PC-3 (cell line): Measurements from ENCODE around the gene XIRP1. TPM values are rescaled to one million over a fixed set of nuclear protein-coding genes. Genes with fewer than 3 reads are reported as not detected.

Experiments
- ATAC-seq: fragments of 200-7000 bp; cut with Tn5 transposase; 2 replicates; pipeline ENCODE4 v1.9.1; 2020; ENCODE audit warnings: mild to moderate bottlenecking, moderate library complexity
- BruUV-seq: library from RNA; stranded (reverse); fragments of 400-500 nt; replicated peaks from 2 replicates; lab custom pipeline; 2021; lab: Mats Ljungman, UMichigan
- CTCF ChIA-PET: fragments of 300-600 bp; sonication (Branson Sonifier 250); formaldehyde crosslinking; loops from one replicate; lab custom pipeline; 2022; ENCODE audit warnings: antibody characterized with exemption; lab: Charles Lee
- POLR2A ChIA-PET: fragments of 300-600 bp; sonication (Branson Sonifier 250); formaldehyde crosslinking; loops from one replicate; lab custom pipeline; 2022; ENCODE audit warnings: antibody characterized with exemption; ENCODE audit not compliant: unreplicated experiment; lab: Charles Lee
- DNase-seq: peaks from one replicate; pipeline ENCODE4 v3.0.0-alpha.2; 2015
- H2AFZ ChIP-seq: fragments of 300-600 bp; sonication (generic); 2 replicates; pipeline ENCODE4 v1.6.0; 2016; ENCODE audit warnings: antibody characterized with exemption, low read length
- H3F3A ChIP-seq: fragments of 300-600 bp; sonication (generic); one replicate; pipeline ENCODE4 v1.6.0; 2017; ENCODE audit warnings: antibody characterized with exemption, low read length, control low read depth, mild to moderate bottlenecking; ENCODE audit not compliant: unreplicated experiment
- H3K27ac ChIP-seq: fragments of 300-600 bp; sonication (generic); 2 replicates; pipeline ENCODE4 v1.5.1; 2016; ENCODE audit warnings: mild to moderate bottlenecking, low read length
- H3K27me3 ChIP-seq: fragments of 300-600 bp; sonication (generic); 2 replicates; pipeline ENCODE4 v1.6.1; 2016; ENCODE audit warnings: low read length, mixed read lengths
- H3K36me3 ChIP-seq: fragments of 300-600 bp; sonication (generic); 2 replicates; pipeline ENCODE4 v1.6.1; 2016; ENCODE audit warnings: low read depth, mixed run types, low read length, mixed read lengths
- H3K4me1 ChIP-seq: fragments of 300-600 bp; sonication (generic); 2 replicates; pipeline ENCODE4 v1.5.1; 2016; ENCODE audit warnings: low read length; ENCODE audit not compliant: insufficient read depth
- H3K4me2 ChIP-seq: fragments of 300-600 bp; sonication (generic); 2 replicates; pipeline ENCODE4 v1.6.0; 2016; ENCODE audit warnings: low read length
- H3K4me3 ChIP-seq: fragments of 300-600 bp; sonication (generic); 2 replicates; pipeline ENCODE4 v1.5.1; 2016; ENCODE audit warnings: mild to moderate bottlenecking, low read length, mixed read lengths
- H3K79me2 ChIP-seq: fragments of 300-600 bp; sonication (generic); 2 replicates; pipeline ENCODE4 v1.6.1; 2017; ENCODE audit warnings: low read length, mixed read lengths
- H3K9ac ChIP-seq: fragments of 300-600 bp; sonication (generic); 2 replicates; pipeline ENCODE4 v1.6.0; 2016; ENCODE audit warnings: mild to moderate bottlenecking, low read length
- H3K9me2 ChIP-seq: fragments of 300-600 bp; sonication (generic); replicated peaks from 2 replicates; pipeline ENCODE4 v1.6.1; 2016; ENCODE audit warnings: mixed run types, low read length, mixed read lengths
- H3K9me3 ChIP-seq: fragments of 300-600 bp; sonication (generic); 2 replicates; pipeline ENCODE4 v1.6.1; 2016; ENCODE audit warnings: low read length, mixed read lengths
- H4K20me1 ChIP-seq: fragments of 300-600 bp; sonication (generic); 2 replicates; pipeline ENCODE4 v1.6.1; 2016; ENCODE audit warnings: low read length, mixed read lengths
- CTCF ChIP-seq: fragments of 300-600 bp; sonication (generic); conservative IDR thresholded peaks from 2 replicates; pipeline ENCODE4 v1.5.1; 2017; ENCODE audit warnings: antibody characterized with exemption, low read depth, mild to moderate bottlenecking, low read length
- EZH2 ChIP-seq: fragments of 300-600 bp; sonication (generic); IDR thresholded peaks from one replicate; pipeline ENCODE4 v1.6.1; 2017; ENCODE audit warnings: antibody characterized with exemption, mild to moderate bottlenecking, low read length; ENCODE audit not compliant: unreplicated experiment
- EZH2phosphoT487 ChIP-seq: fragments of 300-600 bp; sonication (generic); IDR thresholded peaks from 2 replicates; pipeline ENCODE4 v1.6.1; 2018; ENCODE audit warnings: mild to moderate bottlenecking, antibody characterized with exemption, low read length, borderline replicate concordance
- intact Hi-C: fragments of 100-400 bp; cut with micrococcal nuclease; formaldehyde crosslinking; loops from 2 replicates; pipeline ENCODE4 v1.9.0; 2023
- total RNA-seq: library from RNA; depleted of rRNA; stranded (reverse); fragments of >200 nt; gene quantifications from 2 replicates; pipeline ENCODE4 v1.2.3, GENCODE V29; 2014

Gene XIRP1
- total RNA-seq, 1 experiment from 2014 or later = not detected

GRCh38 chr3:39185326-39185958, 7.0 kb downstream of the XIRP1 start:
- Histone ChIP-seq H3K4me3 (no peak overlapping the region), H3K9me2 (no peaks in the 10 kb centered on the region), H3F3A (no peaks in the 10 kb centered on the region), H3K27me3 (no peaks in the 10 kb centered on the region), H3K27ac (no peak overlapping the region), H2AFZ (no peak overlapping the region), H3K9ac (no peak overlapping the region), H4K20me1 (no peaks in the 10 kb centered on the region), H3K4me2 (no peak overlapping the region), H3K36me3 (no peaks in the 10 kb centered on the region), H3K4me1 (peaks cover 6% of the 10 kb centered on the region), H3K79me2 (no peaks in the 10 kb centered on the region), H3K9me3 (no peaks in the 10 kb centered on the region)
- DNase-seq (no peak), ATAC-seq (no peak)
- intact Hi-C loops = no loop called here
- no TSS peak for BruUV-seq
- ChIA-PET POLR2A (no interaction called here), CTCF (no interaction called here)
- TF ChIP-seq EZH2 (no peak), EZH2phosphoT487 (no peak), CTCF (no peak)

DNA sequence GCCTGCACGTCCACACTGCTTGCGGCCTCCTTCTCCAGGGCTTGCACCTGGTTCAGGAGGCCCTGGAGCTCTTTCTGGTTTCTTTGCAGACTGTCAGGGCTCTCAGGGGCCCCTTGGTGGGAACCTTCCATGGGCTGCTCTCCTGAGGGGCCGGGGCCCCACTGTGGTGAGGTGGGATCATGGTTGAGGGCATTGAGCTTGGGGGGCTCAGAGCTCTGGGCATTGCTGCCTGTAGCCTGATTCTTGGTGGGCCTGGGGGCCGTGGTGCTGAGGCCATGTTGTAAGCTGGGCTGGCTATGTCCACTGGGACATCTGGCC, 7.5 kb downstream of the XIRP1 start:
- H3K27ac ChIP-seq = no peak overlapping the region
- H3K4me3 ChIP-seq = no peak overlapping the region
- BruUV-seq = no TSS peak
- no peaks in the 10 kb centered on the region for H3K9me3 ChIP-seq
- no peaks in the 10 kb centered on the region for H4K20me1 ChIP-seq
- no peaks in the 10 kb centered on the region for H3K9me2 ChIP-seq
- CTCF ChIA-PET = no interaction called here
- H3K36me3 ChIP-seq = no peaks in the 10 kb centered on the region
- no peak overlapping the region for H3K9ac ChIP-seq
- TF ChIP-seq EZH2 (no peak), EZH2phosphoT487 (no peak), CTCF (no peak)
- no peaks in the 10 kb centered on the region for H3F3A ChIP-seq
- H3K79me2 ChIP-seq = no peaks in the 10 kb centered on the region
- intact Hi-C loops = no loop called here
- no peak overlapping the region for H3K4me2 ChIP-seq
- H3K27me3 ChIP-seq = no peaks in the 10 kb centered on the region
- peaks cover 11% of the 10 kb centered on the region for H3K4me1 ChIP-seq
- POLR2A ChIA-PET = no interaction called here
- DNase-seq (no peak), ATAC-seq (no peak)
- H2AFZ ChIP-seq = no peak overlapping the region

DNA sequence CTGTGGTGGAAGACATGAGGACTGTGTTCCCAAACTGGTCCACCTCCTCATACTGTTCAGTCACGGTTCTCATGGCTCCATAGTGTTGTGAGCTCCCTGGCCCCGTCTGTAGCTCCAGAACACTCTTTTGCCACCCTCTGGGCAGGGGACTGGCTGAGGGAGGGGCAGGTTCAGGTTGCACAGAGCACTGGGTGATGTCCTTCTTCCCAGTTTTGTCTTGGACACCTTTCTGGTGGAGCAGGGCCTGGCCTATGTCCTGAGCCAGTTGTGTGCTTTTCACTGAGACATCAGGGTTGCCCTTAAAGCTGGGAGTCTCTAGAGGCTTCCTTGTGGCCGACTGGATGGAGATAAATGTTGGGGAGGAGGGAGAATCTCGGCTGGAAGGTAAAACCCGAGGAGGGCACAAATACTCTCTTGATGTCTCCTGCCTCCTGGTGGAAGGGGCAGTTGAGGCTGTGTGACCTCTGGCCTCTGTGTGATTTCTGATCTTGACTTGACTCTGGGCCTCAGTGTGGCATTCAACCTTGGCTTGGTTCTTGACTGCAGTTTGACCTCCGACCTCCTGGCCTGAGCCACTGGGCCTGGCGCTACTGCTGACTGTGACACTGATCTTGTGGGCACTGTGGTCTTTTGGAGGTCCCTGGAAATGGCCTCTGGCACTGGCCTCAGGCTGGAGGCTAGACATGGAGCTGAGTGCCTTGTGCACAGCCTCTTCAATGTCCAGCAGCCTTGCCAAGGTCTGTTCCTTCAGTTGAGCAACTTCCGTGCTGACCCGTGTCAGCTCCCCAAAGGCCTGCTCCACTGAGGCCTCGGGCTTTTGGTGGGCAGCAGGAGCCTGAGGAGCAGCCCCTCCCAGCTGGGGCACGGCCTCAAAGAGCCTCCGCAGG, 8.1 kb downstream of the XIRP1 start:
- no peaks in the 10 kb centered on the region for H3K27me3 ChIP-seq
- H3K4me3 ChIP-seq = no peak overlapping the region
- H3K27ac ChIP-seq = no peak overlapping the region
- TF ChIP-seq EZH2 = no peak
- TF ChIP-seq EZH2phosphoT487 = no peak
- TF ChIP-seq CTCF = no peak
- H3K9me3 ChIP-seq = no peaks in the 10 kb centered on the region
- no peaks in the 10 kb centered on the region for H4K20me1 ChIP-seq
- no peaks in the 10 kb centered on the region for H3K36me3 ChIP-seq
- H3K9ac ChIP-seq = no peak overlapping the region
- no peak for DNase-seq
- H3K4me1 ChIP-seq = peaks cover 13% of the 10 kb centered on the region
- no peak overlapping the region for H2AFZ ChIP-seq
- no peaks in the 10 kb centered on the region for H3F3A ChIP-seq
- no TSS peak for BruUV-seq
- no peak for ATAC-seq
- ChIA-PET POLR2A (no interaction called here), CTCF (no interaction called here)
- H3K9me2 ChIP-seq = no peaks in the 10 kb centered on the region
- no peaks in the 10 kb centered on the region for H3K79me2 ChIP-seq
- intact Hi-C loops = no loop called here
- H3K4me2 ChIP-seq = no peak overlapping the region
